Fibroblast of villous mesenchyme (primary cell): ENCODE results near the gene EIF2AK2. TPM values are rescaled to one million over a fixed set of nuclear protein-coding genes. Genes with fewer than 3 reads are reported as not detected.

ENCODE experiments used
- DNase-seq: peaks from one replicate; pipeline ENCODE4 v3.0.0-alpha.2; 2010; ENCODE audit warnings: low read depth
- H3K4me3 ChIP-seq: 2 replicates; pipeline ENCODE4 v1.5.1; 2011; ENCODE audit warnings: low read depth, mild to moderate bottlenecking, low read length
- total RNA-seq: library from RNA; depleted of rRNA; stranded (reverse); fragments of >200 nt; gene quantifications from 2 replicates; pipeline ENCODE4 v1.2.3, GENCODE V29; 2012
- TF ChIP-seq, protein P1 (sequence below): IDR thresholded peaks from 2 replicates; pipeline ENCODE4 v1.5.1; 2012; ENCODE audit warnings: low read depth, mild to moderate bottlenecking, low read length; ENCODE audit not compliant: insufficient read depth

Gene EIF2AK2
- total RNA-seq, 1 donor = 48.4 TPM

DNA sequence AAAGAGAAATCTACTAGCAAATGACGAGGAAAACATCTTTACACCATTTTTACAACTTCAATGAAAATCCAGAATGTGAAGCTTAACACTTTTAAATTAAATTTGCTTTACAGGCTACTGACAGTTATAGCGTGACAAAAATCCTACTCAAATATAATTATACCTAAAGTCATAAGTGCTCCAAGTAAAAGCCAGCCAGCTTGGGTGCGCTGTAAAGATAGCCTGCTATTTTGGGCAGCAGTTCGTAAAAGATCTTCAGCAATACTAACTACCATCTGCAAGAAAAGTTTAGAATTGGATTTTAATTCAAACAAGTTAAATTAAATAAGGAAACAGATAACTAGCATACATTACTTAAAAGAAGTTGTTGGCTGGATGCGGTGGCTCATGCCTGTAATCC, 95.0 kb downstream of the EIF2AK2 start:
- no peak for DNase-seq
- TF ChIP-seq, protein P1, sequence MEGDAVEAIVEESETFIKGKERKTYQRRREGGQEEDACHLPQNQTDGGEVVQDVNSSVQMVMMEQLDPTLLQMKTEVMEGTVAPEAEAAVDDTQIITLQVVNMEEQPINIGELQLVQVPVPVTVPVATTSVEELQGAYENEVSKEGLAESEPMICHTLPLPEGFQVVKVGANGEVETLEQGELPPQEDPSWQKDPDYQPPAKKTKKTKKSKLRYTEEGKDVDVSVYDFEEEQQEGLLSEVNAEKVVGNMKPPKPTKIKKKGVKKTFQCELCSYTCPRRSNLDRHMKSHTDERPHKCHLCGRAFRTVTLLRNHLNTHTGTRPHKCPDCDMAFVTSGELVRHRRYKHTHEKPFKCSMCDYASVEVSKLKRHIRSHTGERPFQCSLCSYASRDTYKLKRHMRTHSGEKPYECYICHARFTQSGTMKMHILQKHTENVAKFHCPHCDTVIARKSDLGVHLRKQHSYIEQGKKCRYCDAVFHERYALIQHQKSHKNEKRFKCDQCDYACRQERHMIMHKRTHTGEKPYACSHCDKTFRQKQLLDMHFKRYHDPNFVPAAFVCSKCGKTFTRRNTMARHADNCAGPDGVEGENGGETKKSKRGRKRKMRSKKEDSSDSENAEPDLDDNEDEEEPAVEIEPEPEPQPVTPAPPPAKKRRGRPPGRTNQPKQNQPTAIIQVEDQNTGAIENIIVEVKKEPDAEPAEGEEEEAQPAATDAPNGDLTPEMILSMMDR = no peak
- H3K4me3 ChIP-seq = no peak overlapping the region

GRCh38 chr2:37061013-37061711, 95.6 kb downstream of the EIF2AK2 start:
- TF ChIP-seq, protein P1 = no peak
- no peak overlapping the region for H3K4me3 ChIP-seq
- DNase-seq = no peak

GRCh38 chr2:37060446-37060845, 96.3 kb downstream of the EIF2AK2 start:
- H3K4me3 ChIP-seq = no peak overlapping the region
- DNase-seq = no peak
- TF ChIP-seq, protein P1 = no peak

GRCh38 chr2:37059841-37060240, 96.9 kb downstream of the EIF2AK2 start:
- H3K4me3 ChIP-seq = no peak overlapping the region
- no peak for DNase-seq
- TF ChIP-seq, protein P1 = no peak

- no peak overlapping the region for H3K4me3 ChIP-seq
- TF ChIP-seq, protein P1 = no peak
- no peak for DNase-seq
Measured at GRCh38 chr2:37052600-37053332, 104.0 kb downstream of the EIF2AK2 start.

Other genes starting within 250 kb of the EIF2AK2 start
- 14.2 and 16.4 TPM in 2 replicates for gene STRN, start 190.4 kb downstream of the EIF2AK2 start, total RNA-seq
- gene HEATR5B, start 72.6 kb downstream of the EIF2AK2 start, total RNA-seq = 23.8 and 27.6 TPM in 2 replicates
- gene GPATCH11, start 72.5 kb downstream of the EIF2AK2 start, total RNA-seq = 7.1 and 8.6 TPM in 2 replicates
- gene SULT6B1, start 31.7 kb upstream of the EIF2AK2 start, total RNA-seq = not detected in 2 replicates
- 14.8 and 19.4 TPM in 2 replicates for gene CEBPZOS, start 39.5 kb upstream of the EIF2AK2 start, total RNA-seq
- 29.0 and 44.9 TPM in 2 replicates for gene CEBPZ, start 74.6 kb upstream of the EIF2AK2 start, total RNA-seq
- gene NDUFAF7, start 74.7 kb upstream of the EIF2AK2 start, total RNA-seq = 9.7 and 13.0 TPM in 2 replicates
- gene PRKD3, start 167.9 kb upstream of the EIF2AK2 start, total RNA-seq = 59.9 and 85.9 TPM in 2 replicates
- gene QPCT, start 187.7 kb upstream of the EIF2AK2 start, total RNA-seq = 27.1 and 47.5 TPM in 2 replicates